Activated CD8-positive, alpha-beta memory T cell treated with anti-CD3 and anti-CD28 coated beads for 48 hours (primary cell): ENCODE measurements around the gene LDLRAD4.

ENCODE experiments used
- DNase-seq, 3 experiments: peaks; one replicate each; pipeline ENCODE4 v3.0.0-alpha.2; 2020; ENCODE audit warnings: low read depth in 2 of 3, low spot score in 2 of 3

The LDLRAD4 gene

DNA sequence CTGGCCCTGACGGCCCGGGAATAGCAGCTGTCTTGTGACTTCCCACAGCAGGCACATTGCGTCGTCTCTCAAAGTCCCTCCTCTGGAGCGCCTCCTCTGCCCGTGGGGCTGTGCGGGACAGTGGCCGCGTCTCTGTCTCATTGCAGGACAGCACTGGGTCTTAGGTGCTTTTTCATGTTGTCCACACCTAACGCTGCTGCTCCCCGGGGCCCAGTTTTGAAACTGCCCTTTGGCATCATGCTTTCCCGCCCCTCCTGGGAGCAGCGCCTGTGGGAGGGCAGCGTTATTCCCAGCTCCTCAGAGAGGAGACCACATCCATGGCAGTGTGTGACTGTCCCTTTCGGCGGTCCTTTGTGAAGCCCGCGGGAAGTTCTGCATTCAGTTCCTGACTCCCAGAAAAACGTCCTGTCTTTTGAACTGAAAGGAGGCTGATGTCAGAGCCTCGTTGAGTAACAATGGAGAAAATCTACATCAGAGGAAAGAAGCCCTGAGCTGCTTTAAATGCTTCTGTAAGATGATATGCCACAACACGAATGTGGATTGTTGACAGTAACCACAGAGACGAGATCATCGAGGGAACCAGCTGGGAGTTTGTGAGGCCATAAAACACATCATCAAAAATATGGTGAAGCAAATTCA lies 281.8 kb downstream of the LDLRAD4 start:
- no peak for DNase-seq

DNA sequence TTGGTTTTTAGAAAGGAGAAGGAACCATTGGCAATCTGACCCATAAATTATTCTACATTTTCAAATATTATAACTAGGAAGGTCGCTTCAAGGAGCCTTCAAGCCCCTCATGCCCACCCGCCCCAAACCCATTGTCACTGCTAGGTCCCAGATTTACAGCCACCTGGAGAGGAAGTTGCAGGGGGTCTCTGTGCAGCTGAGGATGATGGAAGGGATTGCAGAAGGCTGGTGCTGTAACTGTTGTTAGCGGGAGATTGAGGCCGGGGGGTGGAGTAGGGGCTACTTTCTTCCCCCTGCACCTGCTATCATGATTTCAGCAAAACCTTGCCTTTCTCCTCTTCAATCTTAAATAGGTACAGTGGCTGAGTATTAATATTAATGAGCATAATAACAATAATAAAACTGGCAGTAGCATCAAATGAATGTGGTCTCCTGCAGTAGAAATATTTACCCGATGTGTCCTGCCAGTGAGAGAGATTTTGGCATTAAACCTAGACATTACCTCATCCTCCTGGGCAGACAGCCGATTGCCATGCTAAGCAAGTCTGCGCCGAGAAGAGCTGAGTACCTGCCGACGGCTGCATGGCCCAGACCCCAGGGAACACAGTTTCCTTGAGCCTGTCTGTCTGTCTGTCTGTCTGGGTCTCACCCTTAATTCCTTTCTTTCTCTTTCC lies 282.4 kb downstream of the LDLRAD4 start:
- no peak for DNase-seq

DNA sequence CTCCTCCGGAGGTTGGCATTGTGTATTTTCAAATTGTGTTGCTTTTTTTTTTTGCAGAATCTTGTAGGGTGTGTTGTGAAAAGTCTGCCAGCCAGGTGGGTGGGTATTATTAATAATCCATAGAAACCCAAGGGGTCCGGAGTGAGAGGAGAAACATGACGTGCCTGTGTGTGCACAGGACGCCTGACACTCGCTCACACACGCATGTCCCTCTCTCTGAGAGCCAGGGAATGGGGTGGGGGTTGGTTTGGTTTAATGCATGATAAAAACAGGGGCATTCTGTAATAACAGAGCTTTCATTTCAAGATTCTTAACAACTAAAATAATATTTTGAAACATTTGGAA lies 283.0 kb downstream of the LDLRAD4 start:
- DNase-seq = no peak

DNA sequence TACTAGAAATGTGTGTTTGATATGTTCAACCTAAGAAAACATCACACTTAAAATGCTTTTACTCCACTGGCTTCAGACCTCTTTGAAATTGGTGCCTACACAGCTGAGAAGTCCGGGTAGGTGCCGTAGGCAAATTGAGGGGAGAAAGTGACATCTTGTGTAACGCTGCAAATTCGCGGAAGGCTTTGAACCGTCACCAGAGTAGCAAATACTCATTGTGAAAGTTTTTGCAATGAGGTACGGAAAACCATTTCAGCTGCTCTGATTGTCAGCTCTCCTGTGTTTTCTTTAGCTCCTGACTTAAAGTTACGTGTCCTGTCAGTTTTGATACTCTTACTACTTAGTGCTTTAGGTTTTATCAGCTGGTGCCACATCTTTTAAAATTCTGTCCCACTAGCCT lies 283.3 kb downstream of the LDLRAD4 start:
- DNase-seq = peak in 1 of 3 experiments; percentile 21

DNA sequence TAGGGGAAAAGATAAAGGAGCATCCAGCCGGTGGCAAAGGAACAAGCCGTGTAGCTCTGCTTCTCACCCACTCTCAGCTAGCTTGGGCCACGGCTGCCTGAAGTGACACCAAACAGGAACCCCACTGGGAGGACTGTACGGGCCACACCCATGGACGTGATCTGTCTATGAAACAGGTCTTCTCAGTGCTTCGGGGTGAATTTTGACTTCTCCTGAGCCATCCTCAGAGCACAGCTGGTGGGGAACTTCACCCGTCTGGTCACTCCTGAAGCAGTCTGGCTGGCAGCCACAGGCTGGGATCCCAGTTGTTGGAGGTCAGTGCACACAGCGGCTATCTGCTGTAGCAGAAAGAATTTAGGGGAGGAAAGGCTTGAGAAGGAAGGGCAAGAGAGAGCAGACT lies 284.0 kb downstream of the LDLRAD4 start:
- DNase-seq = no peak

DNA sequence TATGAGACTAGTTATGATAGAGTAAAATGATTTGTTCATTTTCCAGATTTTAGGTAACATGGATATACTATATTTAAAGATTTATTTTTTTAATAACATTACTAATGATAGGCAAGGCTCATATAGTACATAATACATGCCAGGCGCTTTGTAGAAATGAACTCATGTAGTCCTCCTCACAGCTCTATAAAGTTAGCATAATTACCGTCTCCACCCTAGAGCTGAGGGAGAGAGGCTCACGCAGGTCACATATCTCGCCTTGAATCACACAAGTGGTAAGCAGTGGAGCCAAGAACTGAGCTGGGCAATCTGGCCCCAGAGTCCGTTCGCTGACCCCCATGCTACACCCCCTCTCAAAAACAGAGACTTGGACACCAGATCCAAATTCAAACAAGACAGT lies 285.3 kb downstream of the LDLRAD4 start:
- DNase-seq = no peak

DNA sequence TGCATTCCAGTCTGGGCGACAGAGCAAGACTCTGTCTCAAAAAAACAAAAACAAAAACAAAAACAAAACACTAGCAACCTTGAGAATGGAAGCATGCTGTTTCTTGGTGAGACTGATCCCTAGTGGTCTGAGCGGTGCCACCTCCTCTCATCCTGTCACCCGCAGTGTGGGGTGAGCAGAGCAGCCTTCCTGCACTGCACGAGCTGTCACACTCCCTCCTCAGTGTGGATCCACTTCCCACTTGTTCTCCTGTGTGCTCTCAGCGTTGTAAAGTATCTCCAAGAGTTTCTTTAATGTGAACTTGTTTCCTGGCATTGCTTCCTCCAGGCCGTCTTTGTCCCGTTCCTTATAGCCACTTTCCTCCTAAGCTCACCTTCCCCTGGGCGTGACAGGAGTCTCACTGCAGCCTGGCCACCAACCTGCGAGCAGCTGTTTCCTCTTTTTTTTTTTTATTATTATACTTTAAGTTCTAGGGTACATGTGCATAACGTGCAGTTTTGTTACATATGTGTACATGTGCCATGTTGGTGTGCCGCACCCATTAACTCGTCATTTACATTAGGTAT lies 287.3 kb downstream of the LDLRAD4 start:
- no peak for DNase-seq

DNA sequence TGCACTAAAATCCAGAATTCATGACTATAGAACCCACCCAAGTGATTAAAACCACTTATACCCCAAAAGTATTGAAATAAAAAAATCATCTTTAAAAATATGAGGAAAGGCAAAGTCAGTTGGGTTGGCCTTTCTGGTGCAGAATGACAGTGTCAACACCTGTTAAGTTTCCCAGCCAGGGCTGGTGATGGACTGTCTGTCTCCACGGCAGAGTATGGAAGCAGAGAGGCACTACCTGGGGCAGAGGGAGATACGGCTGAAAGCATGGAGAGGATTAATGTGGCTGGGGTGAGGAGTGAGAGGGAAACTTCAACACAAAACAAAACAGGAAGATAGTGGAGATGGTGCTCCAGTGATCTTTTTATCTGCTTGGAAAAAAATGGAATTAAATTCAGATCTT lies 292.0 kb downstream of the LDLRAD4 start:
- no peak for DNase-seq

DNA sequence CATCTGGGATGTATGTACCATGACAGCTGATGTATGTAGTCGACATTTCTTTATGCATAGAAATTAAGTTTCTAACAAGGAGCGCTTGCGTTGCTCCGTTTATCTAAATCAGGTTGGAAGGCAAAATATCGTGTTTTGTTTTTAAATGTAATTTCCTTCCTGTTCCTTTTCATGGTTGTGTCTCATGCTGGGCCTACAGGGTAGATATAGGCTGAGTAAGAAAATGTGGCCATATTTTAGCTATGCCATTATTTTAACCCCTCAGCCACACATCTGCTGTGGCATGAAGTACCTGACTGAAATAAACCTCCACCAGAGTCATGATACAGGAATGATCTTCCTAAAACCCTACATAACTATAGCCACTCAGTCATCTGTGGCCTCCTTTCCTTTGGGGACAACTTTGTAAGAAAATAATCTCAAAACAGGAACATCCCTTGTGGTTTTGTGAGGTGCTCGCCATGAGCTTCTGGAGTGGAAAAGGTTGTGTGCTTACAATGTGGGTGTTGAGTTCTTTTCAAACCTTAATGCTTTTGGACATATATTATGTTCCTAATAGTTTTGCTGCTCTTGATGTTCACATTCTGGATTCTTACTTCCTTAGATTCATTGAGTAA lies 293.5 kb downstream of the LDLRAD4 start:
- DNase-seq = no peak

DNA sequence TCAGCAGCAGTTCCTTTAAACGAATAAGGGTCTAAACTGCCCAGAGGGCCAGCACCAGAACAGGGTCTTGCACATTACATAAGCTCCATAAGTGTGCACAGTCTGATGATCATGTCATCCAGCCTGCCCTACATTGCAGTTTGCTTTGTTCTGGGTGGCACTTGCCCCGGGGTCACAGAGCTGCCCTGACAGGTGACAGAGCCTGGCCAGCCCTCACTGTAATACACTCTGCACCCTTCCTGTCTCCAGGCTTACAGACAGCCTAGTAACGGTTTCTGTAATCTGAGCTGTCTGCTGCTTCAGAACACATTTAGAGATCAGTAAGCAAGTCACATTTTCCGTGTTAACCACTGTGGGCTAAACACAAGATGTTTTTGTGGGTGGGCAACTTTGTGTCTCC lies 294.5 kb downstream of the LDLRAD4 start:
- no peak for DNase-seq

DNA sequence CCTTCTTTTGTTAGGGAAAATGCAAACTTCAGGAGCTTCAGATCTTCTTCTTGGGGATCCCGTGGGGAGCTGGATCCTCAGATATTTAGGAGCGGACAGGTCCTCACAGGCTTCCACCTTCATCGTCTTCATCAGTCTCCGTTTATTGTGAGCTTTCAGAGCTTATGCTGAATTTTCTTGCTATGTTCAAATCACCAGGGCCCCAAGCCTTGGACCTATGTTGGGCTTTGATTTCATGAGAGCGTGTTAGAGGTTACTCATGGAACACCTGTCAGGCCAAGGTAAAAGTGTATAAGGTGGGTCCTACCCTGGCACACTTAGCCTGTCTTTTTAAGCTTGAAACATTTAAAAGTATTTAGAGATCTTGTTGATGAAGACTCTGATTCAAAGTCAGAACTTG lies 294.9 kb downstream of the LDLRAD4 start:
- no peak for DNase-seq

DNA sequence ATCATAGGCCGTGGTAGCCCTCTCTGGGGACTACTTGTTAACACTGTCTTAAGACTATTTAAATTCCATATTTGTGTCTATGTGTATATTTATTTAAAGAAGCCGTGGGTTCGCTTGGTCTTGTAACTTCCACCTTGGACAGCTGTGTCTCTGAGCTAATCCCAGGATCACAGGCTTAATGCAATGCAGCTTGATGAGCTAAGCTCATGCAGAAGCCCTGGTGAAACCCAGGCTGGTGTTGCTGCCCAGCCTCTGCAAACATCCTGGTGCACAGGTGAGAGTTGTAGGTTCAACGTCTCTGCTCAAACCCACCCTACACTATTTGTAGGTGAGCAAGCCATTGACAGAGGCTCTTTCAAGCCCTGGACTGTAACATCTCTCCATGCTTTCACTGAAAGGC lies 296.0 kb downstream of the LDLRAD4 start:
- no peak for DNase-seq

DNA sequence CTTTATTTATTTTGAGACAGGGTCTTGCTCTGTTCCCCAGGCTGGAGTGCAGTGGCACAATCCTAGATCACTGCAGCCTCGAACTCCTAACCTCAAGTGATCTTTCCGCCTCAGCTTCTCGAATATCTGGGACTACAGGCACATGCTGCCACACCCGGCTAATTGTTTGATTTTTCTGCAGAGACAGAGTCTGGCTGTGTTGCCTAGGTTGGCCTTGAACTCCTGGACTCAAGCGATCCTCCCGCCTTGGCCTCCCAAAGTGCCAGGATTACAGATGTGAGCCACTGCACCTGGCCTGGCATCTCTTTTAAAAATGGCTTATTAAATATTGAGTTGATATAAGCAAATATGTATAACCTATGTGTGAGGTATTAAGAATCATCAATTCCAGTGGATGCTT lies 298.3 kb downstream of the LDLRAD4 start:
- DNase-seq = no peak

DNA sequence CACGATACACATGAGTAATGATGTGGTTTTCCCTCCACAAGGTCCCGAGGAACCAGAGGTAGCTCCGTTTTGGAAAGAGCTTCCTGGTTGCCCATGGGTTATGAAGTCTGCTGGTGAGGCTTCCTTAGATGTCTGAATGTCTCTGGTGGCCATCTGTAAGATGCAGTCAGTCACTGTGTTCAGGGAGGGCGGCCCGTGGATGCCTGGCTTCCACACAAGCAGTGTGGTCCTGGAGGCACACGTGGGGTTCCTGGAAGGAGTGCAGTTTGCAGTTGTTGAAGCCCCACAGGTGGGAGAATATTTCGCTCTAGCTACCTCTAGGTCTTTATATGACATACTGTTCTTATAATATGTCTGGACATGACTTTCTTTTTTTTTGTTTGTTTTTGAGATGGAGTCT lies 298.8 kb downstream of the LDLRAD4 start:
- no peak for DNase-seq

DNA sequence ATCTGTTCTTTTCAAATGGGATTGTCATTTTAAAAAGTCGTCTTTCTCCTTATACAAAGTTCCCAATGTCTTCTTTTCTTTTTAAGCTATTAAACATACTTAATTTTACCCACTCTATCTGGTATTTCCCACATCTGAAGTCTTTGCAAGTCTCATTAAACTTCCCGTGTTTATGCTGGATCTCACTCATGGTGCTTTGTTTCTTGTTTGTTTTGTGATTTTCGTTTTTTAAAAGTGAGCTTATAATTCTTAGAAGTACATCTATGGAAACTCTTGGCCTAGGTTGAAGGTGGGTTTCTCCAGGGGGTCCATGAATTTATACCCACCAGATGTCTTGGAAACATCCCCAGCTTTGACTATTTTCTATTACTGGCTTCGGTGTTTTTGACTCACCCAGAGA lies 299.8 kb downstream of the LDLRAD4 start:
- DNase-seq = no peak

DNA sequence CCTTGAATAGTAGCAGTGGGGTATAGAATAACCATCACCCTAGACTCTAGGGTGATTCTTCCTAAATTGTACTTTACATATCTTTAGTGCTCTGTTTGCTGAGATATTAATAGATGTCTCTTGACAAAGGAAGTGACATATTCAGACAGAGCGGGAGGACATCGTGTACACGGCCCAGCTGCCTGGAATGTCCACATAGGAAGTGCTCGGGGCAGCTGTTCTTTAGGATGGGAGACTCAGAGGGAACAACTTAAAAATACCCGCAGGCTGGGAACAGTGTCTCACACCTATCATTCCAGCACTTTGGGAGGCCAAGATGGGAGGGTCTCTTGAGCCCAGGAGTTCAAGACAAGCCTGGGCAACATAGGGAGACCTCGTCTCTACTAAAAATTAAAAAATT lies 301.7 kb downstream of the LDLRAD4 start:
- no peak for DNase-seq

DNA sequence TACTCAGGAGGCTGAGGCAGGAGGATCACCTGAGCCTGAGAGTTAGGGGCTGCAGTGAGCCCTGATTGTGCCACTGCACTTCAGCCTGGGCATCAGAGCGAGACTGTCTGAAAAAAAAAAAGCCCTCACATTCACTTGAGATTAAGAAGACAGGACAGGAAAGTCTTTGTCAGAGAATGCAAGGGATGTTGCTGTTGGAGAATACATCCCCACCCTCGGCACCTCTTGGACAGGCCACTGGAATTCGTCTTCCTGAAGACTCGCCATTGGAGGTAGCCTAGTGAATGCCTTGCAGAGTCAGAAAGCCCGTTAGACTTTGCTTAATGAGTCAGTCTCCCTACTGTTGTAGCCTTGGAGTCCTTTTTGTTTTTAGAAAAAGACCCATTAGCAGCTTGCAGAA lies 302.2 kb downstream of the LDLRAD4 start:
- no peak for DNase-seq

DNA sequence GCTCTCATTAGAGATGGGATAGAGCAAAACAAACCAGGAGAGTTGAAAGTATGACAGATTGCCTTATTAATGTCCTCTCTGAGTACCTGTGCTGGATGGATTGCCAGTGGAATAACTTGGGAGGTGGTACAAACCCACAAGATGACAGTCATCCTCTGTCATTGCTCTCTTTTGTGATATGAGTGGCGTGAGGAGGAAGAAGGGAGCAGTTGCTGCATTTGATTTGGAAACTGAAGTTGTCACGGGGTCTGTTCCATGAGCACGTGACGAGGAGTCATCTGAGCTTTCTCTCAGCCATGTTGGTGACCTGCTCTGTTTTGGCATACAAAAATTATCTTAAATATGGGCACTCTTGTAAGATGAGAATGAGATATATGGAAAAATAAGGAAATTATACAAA lies 302.9 kb downstream of the LDLRAD4 start:
- no peak for DNase-seq

DNA sequence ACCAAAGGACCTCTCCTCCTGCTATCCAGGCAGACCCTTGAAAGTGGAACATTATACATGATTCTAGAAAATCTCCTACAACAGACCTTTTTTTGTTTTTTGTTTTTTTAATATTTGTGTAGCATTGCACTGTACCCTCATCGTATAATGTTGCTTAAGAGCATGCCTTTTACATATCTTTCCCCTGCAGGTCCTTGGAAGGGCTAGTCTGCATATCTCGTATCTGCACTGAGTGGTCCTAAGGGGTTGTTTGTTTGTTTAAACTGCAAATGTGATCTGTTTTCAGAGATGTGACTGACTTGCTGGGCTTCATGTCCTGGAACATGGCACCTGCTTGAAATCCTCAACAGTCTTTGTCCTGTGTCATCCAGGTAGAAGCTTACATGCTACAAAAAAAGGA lies 303.7 kb downstream of the LDLRAD4 start:
- DNase-seq = no peak

DNA sequence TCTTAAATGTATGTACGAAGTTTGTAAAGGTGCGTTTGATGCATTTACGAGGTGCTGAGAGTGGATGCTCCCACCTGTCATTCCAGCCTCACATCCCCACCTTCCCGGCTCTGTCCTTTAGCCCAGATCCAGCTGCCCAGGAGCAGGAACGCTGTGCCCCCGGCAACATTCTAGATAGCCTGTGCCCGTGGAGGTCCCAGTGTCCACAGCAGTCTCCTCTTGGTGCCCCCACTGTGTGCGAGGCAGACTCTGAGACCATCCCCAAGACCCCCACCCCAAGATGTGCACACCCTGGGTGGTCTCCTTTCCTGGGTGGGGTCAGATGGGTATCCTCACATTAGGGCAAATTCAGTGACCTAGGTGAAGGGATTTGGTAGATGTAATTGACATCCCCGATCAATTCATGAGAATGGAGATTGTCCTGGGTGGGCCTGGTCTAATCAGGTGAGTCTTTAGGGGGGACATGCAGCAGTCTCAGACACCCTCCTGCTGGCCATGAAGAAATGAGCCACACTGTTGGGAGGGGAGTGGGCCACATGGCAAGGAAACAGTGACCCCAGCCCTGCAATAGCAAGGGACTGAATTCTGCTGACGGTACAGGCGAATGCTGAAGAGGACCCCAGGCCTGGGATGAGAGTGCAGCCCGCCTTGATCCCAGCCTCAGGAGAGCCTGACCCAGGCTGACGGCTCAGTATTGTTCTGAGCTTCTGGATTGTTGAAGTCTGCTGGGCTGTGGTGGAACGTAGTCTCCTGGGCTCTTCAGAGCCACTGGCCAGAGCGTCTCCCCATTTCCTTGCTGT lies 304.5 kb downstream of the LDLRAD4 start:
- no peak for DNase-seq

DNA sequence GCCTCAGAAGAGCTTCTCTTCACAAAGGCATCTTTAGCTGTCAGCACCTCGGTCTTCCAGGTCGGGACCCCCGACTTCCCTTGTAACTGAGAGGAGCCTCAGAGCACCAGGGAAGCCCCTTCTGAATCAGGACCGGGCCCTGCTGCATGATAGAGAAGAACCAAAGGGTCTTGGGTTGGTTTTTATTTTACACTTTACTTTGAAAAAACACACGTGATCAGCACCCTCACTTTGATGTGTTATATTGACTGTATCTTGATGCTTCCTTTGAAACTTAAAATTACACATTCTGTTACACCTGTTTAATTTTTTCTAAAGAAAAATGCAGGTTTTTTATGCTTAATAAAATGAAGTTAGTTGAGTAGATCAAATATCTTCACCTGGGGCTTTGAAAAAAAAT lies 305.5 kb downstream of the LDLRAD4 start:
- DNase-seq = no peak

DNA sequence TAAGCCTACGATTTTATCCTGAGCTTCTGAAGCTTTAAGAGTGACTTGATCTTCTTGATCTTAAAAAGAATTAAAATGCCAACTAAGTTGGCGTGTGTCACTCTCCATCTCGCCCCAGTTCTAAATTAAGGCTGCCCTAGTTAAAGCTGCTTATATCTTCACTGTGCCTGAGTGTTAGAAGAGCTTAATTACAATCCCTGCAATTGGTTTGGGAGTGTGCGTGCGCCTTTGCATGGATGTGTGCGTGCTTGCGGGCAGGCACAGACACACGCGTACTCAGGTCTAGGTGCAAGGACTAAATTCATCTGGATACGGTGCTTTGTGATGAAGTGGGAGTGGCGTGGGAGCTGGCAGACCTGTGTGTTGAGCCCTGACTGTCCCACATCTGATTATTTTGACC lies 306.3 kb downstream of the LDLRAD4 start:
- DNase-seq = no peak
